ENCODE results near the gene EHMT1.
A peak's percentile ranks its signal among the peaks of the same experiment; 100 is the strongest.
"Not testable (repeated sequence)": the region's sequence is repeated elsewhere in the genome, so short reads cannot be mapped to it uniquely, and the experiment has no call there.

EHMT1 gene

DNA sequence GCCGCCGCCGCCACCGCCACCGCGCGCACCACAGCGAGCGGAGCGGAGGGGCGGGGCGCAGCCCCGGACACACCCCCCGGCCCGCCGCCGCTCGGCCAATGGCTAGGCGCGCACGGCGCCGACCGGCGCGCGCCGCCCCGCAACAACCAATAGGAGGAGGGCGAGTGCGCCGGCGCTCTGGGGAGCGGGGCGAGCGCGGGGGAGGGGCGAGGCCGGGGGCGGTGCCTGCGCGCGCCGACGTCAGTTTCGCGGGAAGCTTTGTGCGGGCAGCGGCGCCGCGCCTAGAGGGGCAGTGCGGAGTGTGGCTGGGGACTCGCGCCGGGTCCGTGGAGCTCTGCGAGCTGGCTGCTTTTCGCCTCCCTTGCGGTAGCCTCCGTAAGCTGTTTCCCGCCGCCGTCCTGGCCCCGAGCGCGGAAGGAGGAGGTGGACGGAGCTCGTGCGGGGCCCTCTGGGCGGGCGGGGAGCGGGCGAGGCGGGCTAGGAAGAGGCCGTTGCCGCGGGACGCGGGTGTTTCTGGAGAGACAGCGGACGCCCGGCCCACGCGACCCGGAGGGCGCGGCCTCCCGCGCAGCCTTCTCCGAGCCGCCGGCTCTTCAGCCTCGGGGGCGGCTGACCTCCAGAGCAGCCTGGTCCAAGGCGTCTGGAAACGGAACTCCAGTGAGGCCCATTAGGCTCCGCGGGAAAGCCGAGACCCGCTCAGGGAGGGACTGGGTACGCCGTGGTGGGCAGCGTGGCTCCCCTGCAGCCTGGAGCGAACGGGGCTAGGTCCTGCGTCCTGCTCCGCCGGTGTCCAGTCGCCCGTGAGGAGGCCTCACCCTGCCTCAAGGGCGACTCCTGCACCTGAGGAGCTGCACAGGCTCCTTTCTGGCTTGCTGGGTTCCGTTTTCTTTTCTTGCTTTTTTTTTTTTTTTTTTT, 28.1 kb upstream of the EHMT1 start, which contains the start of gene ZMYND19:
Gene ZMYND19 (minus strand): TSS at position 44 of the 915 bp plus-strand sequence. CDS start 249 bp downstream, outside the sequence.
- peak within 1 kb of the TSS; percentile 65 to 91 (median 73) for H3K4me3 ChIP-seq (ENCODE audit: control insufficient read depth in 1 of 7, extremely low read depth in 1 of 7, insufficient read depth in 4 of 7, low read depth in 2 of 7, low read length in 6 of 7)
- under 1% methylated on average over 93 of the region's 113 CpGs for WGBS (ENCODE audit: insufficient coverage)
- H3K27ac ChIP-seq (ENCODE audit: insufficient read depth in 1 of 2, low read depth in 1 of 2, low read length in 2 of 2, poor library complexity in 1 of 2, severe bottlenecking in 2 of 2) = no peak within 1 kb of the TSS
- no peaks in the 10 kb centered on the region for H3K9me3 ChIP-seq (ENCODE audit: control extremely low read depth in 1 of 5, control insufficient read depth in 4 of 5, insufficient read depth in 2 of 5, low read depth in 1 of 5, low read length in 4 of 5)
- POLR2A ChIA-PET = no interaction called here
- H3K27me3 ChIP-seq (replicated peaks in 2 of 5; ENCODE audit: control insufficient read depth in 4 of 5, insufficient read depth in 5 of 5, low read length in 4 of 5) = no peaks in the 10 kb centered on the region
- CTCF ChIA-PET = interaction anchor here (1.2 to 2.9 kb wide), 3 partner anchors 12 to 105 kb away, joined by 3 to 9 read pairs (median 4); no protein-coding TSS in a partner anchor
- H3K4me1 ChIP-seq (ENCODE audit: control extremely low read depth in 1 of 4, control insufficient read depth in 4 of 4, insufficient read depth in 4 of 4, low read length in 3 of 4) = peaks cover 3 to 28% (median 20%) of the 10 kb centered on the region in 4 experiments
- H3K36me3 ChIP-seq (ENCODE audit: control insufficient read depth in 4 of 4, insufficient read depth in 4 of 4, low read length in 3 of 4) = peaks cover 0 to 34% (median 19%) of the 10 kb centered on the region in 4 experiments
- DNase-seq = peak; percentile 85 to 92 (median 92)

DNA sequence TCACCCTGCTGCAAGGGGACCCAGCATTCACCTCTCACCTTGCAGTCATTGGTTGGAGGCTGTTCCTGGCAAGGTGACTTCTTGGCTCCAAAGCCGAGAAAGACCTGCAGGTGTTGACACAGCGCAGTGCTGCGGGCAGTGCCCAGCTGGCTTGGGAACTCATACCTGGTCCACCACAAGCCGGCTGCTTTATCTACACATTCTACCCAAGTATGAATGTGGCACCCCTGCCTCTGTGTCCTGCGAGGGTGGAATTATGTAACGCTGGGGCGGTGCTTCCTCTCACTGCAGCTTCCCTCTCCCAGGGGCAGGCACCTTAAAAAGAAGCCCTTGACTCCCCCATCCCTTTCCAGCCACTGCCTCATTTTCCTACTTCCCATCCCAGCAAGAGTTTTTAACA, 26.0 kb upstream of the EHMT1 start:
- H3K36me3 ChIP-seq (ENCODE audit: control insufficient read depth in 4 of 4, insufficient read depth in 4 of 4, low read length in 3 of 4) = peaks cover 0 to 13% (median 5%) of the 10 kb centered on the region in 4 experiments
- no peak overlapping the region for H3K4me3 ChIP-seq (ENCODE audit: control insufficient read depth in 1 of 7, extremely low read depth in 1 of 7, insufficient read depth in 4 of 7, low read depth in 2 of 7, low read length in 6 of 7)
- H3K4me1 ChIP-seq (ENCODE audit: control extremely low read depth in 1 of 4, control insufficient read depth in 4 of 4, insufficient read depth in 4 of 4, low read length in 3 of 4) = peaks cover 3 to 28% (median 20%) of the 10 kb centered on the region in 4 experiments
- CTCF ChIA-PET = interaction anchor here (0.9 to 2.9 kb wide), 4 partner anchors 10 to 49 kb away, joined by 3 to 9 read pairs (median 4); no protein-coding TSS in a partner anchor
- H3K9me3 ChIP-seq (ENCODE audit: control extremely low read depth in 1 of 5, control insufficient read depth in 4 of 5, insufficient read depth in 2 of 5, low read depth in 1 of 5, low read length in 4 of 5) = no peaks in the 10 kb centered on the region
- POLR2A ChIA-PET = interaction anchor here (0.6 kb wide), 1 partner anchor 172 kb away, joined by 5 read pairs; no protein-coding TSS in a partner anchor
- WGBS (ENCODE audit: insufficient coverage) = 82% methylated on average over 5 of the region's 7 CpGs
- H3K27ac ChIP-seq (ENCODE audit: insufficient read depth in 1 of 2, low read depth in 1 of 2, low read length in 2 of 2, poor library complexity in 1 of 2, severe bottlenecking in 2 of 2) = no peak overlapping the region
- DNase-seq = no peak
- no peaks in the 10 kb centered on the region for H3K27me3 ChIP-seq (replicated peaks in 2 of 5; ENCODE audit: control insufficient read depth in 4 of 5, insufficient read depth in 5 of 5, low read length in 4 of 5)

DNA sequence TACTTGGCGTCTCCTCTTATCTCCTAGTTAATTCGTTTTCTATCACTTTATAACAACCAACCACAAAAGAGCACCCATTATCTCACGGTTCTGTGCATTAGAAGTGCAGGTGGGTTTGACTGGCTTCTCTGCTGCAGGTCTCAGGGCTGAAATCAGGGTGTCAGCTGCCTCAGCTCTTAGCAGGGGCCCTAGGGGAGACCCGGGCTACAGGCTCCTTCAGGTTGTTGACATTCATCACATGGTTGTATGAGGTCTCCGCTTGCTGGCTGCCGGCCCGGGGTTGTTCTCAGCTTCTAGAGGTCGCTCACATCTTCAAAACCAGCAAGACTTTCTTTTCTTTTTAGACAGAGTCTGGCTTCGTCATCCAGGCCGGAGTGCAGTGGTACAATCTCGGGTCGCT, 25.6 kb upstream of the EHMT1 start:
- WGBS (ENCODE audit: insufficient coverage) = 95% methylated on average over 10 of the region's 12 CpGs
- Histone ChIP-seq H3K4me3 (ENCODE audit: control insufficient read depth in 1 of 7, extremely low read depth in 1 of 7, insufficient read depth in 4 of 7, low read depth in 2 of 7, low read length in 6 of 7) (no peak overlapping the region), H3K36me3 (ENCODE audit: control insufficient read depth in 4 of 4, insufficient read depth in 4 of 4, low read length in 3 of 4) (peaks cover 0 to 9% (median under 1%) of the 10 kb centered on the region in 4 experiments), H3K27me3 (replicated peaks in 2 of 5; ENCODE audit: control insufficient read depth in 4 of 5, insufficient read depth in 5 of 5, low read length in 4 of 5) (no peaks in the 10 kb centered on the region), H3K9me3 (ENCODE audit: control extremely low read depth in 1 of 5, control insufficient read depth in 4 of 5, insufficient read depth in 2 of 5, low read depth in 1 of 5, low read length in 4 of 5) (no peaks in the 10 kb centered on the region), H3K4me1 (ENCODE audit: control extremely low read depth in 1 of 4, control insufficient read depth in 4 of 4, insufficient read depth in 4 of 4, low read length in 3 of 4) (peaks cover 3 to 28% (median 20%) of the 10 kb centered on the region in 4 experiments), H3K27ac (ENCODE audit: insufficient read depth in 1 of 2, low read depth in 1 of 2, low read length in 2 of 2, poor library complexity in 1 of 2, severe bottlenecking in 2 of 2) (no peak overlapping the region)
- ChIA-PET POLR2A (no interaction called here), CTCF (interaction anchor here (0.9 to 1.3 kb wide), 3 partner anchors 10 to 49 kb away, joined by 3 to 7 read pairs (median 4); no protein-coding TSS in a partner anchor)
- no peak for DNase-seq

DNA sequence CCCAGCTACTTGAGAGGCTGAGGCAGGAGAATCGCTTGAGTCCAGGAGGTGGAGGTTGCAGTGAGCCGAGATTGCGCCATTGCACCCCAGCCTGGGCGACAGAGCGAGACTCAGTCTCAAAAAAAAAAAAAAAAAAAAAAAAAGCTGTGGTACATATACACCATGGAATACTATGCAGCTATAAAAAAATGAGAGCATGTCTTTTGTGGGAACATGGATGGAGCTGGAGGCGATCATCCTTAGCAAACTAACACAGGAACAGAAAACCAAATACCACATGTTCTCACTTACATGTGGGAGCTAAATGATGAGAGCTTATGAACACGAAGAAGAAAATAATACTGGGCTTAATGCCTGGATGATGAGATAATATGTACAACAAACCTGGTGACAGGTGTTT, 22.2 kb upstream of the EHMT1 start:
- H3K27me3 ChIP-seq (replicated peaks in 2 of 5; ENCODE audit: control insufficient read depth in 4 of 5, insufficient read depth in 5 of 5, low read length in 4 of 5); DNase-seq; POLR2A ChIA-PET; H3K36me3 ChIP-seq (ENCODE audit: control insufficient read depth in 4 of 4, insufficient read depth in 4 of 4, low read length in 3 of 4); H3K4me3 ChIP-seq (ENCODE audit: control insufficient read depth in 1 of 7, extremely low read depth in 1 of 7, insufficient read depth in 4 of 7, low read depth in 2 of 7, low read length in 6 of 7); H3K27ac ChIP-seq (ENCODE audit: insufficient read depth in 1 of 2, low read depth in 1 of 2, low read length in 2 of 2, poor library complexity in 1 of 2, severe bottlenecking in 2 of 2); H3K9me3 ChIP-seq (ENCODE audit: control extremely low read depth in 1 of 5, control insufficient read depth in 4 of 5, insufficient read depth in 2 of 5, low read depth in 1 of 5, low read length in 4 of 5): not testable (repeated sequence)
- no CpG with 5 or more reads among the region's 7 CpGs for WGBS (ENCODE audit: insufficient coverage)
- CTCF ChIA-PET = interaction anchor here (0.6 to 0.9 kb wide), 2 partner anchors 14 to 20 kb away, joined by 3 to 4 read pairs; no protein-coding TSS in a partner anchor
- peaks cover under 1 to 12% (median 3%) of the 10 kb centered on the region in 4 experiments for H3K4me1 ChIP-seq (ENCODE audit: control extremely low read depth in 1 of 4, control insufficient read depth in 4 of 4, insufficient read depth in 4 of 4, low read length in 3 of 4)

DNA sequence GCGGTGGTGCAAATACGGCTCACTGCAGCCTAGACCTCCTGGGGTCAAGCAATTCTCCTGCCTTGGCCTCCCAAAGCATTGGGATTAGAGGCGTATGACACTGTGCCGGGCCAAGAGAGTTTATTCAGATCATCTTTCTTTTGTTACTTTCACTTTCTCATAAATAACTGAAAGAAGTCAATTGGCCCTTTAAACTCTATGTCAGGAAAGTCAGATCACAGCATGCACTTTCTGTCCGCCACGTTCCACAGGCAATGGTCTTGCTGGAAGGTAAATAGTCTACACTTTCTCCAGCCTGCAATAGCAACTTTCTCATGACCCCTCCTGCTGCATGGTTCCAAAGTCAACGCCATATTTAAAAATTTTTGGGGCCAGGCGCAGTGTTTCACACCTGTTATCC, 19.9 kb upstream of the EHMT1 start:
- 94% methylated on average over 7 of the region's 8 CpGs for WGBS (ENCODE audit: insufficient coverage)
- Histone ChIP-seq H3K4me3 (ENCODE audit: control insufficient read depth in 1 of 7, extremely low read depth in 1 of 7, insufficient read depth in 4 of 7, low read depth in 2 of 7, low read length in 6 of 7) (no peak overlapping the region), H3K4me1 (ENCODE audit: control extremely low read depth in 1 of 4, control insufficient read depth in 4 of 4, insufficient read depth in 4 of 4, low read length in 3 of 4) (peaks cover 2 to 18% (median 15%) of the 10 kb centered on the region in 4 experiments), H3K36me3 (ENCODE audit: control insufficient read depth in 4 of 4, insufficient read depth in 4 of 4, low read length in 3 of 4) (no peaks in the 10 kb centered on the region), H3K27ac (ENCODE audit: insufficient read depth in 1 of 2, low read depth in 1 of 2, low read length in 2 of 2, poor library complexity in 1 of 2, severe bottlenecking in 2 of 2) (no peak overlapping the region), H3K9me3 (ENCODE audit: control extremely low read depth in 1 of 5, control insufficient read depth in 4 of 5, insufficient read depth in 2 of 5, low read depth in 1 of 5, low read length in 4 of 5) (no peaks in the 10 kb centered on the region), H3K27me3 (replicated peaks in 2 of 5; ENCODE audit: control insufficient read depth in 4 of 5, insufficient read depth in 5 of 5, low read length in 4 of 5) (no peaks in the 10 kb centered on the region)
- ChIA-PET POLR2A (no interaction called here), CTCF (no interaction called here)
- no peak for DNase-seq

DNA sequence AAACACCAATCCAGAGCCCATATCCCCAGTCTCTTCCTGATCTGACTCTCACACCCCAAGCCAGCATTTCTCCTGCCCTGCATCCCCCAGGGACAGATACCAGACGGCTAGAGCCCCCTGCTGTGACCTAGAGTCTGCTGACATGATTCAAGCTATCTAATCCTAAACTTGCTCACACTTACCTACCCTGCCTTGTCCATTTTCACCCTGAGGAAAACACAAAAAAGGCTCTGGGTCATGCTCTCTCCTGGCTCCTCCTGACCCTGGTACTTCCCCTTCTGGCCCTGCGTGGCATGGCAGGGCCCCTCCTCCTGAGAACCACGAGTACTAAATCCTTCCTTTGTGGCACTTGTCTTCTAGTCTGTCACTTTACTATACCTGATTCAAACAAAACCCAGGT, 16.1 kb upstream of the EHMT1 start:
- H3K27me3 ChIP-seq (replicated peaks in 2 of 5; ENCODE audit: control insufficient read depth in 4 of 5, insufficient read depth in 5 of 5, low read length in 4 of 5) = no peaks in the 10 kb centered on the region
- H3K27ac ChIP-seq (ENCODE audit: insufficient read depth in 1 of 2, low read depth in 1 of 2, low read length in 2 of 2, poor library complexity in 1 of 2, severe bottlenecking in 2 of 2) = no peak overlapping the region
- H3K4me1 ChIP-seq (ENCODE audit: control extremely low read depth in 1 of 4, control insufficient read depth in 4 of 4, insufficient read depth in 4 of 4, low read length in 3 of 4) = peaks cover 3 to 40% (median 35%) of the 10 kb centered on the region in 4 experiments
- no peaks in the 10 kb centered on the region for H3K36me3 ChIP-seq (ENCODE audit: control insufficient read depth in 4 of 4, insufficient read depth in 4 of 4, low read length in 3 of 4)
- ChIA-PET CTCF (interaction anchor here (1.1 to 1.5 kb wide), 6 partner anchors 8 to 21 kb away, joined by 3 to 9 read pairs (median 6); partner anchors contain the start of gene ZMYND19), POLR2A (no interaction called here)
- no peaks in the 10 kb centered on the region for H3K9me3 ChIP-seq (ENCODE audit: control extremely low read depth in 1 of 5, control insufficient read depth in 4 of 5, insufficient read depth in 2 of 5, low read depth in 1 of 5, low read length in 4 of 5)
- DNase-seq = peak; percentile 31 to 57 (median 54)
- peak overlapping the region in 1 of 7 experiments; percentile 12 for H3K4me3 ChIP-seq (ENCODE audit: control insufficient read depth in 1 of 7, extremely low read depth in 1 of 7, insufficient read depth in 4 of 7, low read depth in 2 of 7, low read length in 6 of 7)
- WGBS (ENCODE audit: insufficient coverage) = 17% methylated on average over 1 of the region's 3 CpGs
